Stimulated activated CD4-positive, alpha-beta T cell treated with anti-CD3 and anti-CD28 coated beads, Interleukin-2, amount 100 ng/mL, for 24 hours (primary cell): ENCODE measurements around the gene NPC2.

Source experiments
- DNase-seq, 2 donors: peaks; one replicate each; pipeline ENCODE4 v3.0.0-alpha.2; 2020

NPC2 gene

DNA sequence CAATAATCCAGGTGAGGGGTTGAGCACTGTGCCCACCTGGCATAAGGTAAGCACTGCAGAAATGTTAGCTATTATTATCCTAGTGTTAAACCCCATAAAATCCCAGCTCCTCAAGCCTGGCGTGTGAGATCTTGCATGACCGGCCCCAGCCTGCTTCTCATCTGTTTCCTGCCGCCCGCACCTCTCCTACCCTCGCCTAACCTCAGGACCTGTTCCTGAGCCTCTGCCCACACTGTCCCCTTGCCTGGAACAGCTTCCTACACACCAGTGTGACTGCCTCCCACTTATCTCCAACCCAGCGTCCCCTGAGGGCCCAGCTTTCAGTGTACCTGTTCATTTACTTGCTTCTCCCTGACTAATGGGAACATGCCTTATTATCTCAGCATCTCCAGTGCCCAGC is 25.1 kb upstream of the NPC2 start:
- DNase-seq = no peak

DNA sequence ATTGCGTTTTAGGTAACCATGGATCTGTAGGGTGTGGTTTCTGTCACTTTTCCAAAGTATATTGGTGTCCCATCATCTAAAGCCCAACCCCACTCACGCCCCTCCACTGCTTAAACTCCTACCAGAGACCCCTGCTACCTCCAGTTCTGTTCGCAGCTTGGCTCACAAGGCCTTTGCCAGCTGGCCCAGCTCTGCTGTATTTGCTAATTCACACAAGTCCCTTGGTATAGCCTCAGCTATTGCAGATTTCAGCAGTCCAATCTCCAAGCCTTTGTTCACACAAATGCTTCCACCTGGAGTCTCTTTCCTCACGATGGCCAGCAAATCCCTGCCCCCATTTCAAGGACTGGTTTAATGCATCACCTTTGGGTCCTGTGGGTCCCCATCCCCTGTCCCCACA is 24.6 kb upstream of the NPC2 start:
- DNase-seq = no peak

DNA sequence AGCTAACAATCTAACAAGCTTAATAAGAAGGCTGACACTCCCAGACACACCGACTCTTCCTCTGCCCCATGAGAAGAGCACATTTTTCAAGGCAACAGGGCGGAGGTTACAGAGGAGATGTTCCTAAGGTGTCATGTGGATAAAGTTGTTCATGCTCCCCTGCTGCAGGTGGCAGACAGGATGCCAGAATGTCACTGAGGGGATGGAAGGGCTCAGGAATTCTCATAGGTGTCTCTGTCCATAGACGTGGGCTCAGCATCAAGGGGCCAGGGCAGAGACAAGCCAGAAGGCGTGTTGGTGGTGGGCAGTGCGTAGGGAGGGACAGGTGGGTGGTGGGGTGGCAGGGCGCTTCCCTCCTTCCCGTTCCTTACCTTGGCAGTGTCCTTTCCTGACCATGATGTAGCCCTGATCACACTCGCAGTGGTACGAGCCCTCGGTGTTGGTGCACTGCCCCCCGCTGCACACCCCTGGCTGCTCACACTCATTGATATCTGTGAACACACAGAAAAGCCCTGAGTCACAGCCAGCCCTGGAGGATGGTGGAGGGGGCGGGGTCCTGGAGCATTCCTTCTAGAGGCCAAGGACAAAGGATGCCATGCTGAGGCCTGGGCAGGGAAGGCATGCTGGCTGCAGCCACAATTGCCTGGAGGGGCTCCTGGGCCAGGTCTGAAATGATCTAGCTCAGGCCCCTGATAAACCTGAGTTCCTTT is 23.5 kb upstream of the NPC2 start:
- no peak for DNase-seq

DNA sequence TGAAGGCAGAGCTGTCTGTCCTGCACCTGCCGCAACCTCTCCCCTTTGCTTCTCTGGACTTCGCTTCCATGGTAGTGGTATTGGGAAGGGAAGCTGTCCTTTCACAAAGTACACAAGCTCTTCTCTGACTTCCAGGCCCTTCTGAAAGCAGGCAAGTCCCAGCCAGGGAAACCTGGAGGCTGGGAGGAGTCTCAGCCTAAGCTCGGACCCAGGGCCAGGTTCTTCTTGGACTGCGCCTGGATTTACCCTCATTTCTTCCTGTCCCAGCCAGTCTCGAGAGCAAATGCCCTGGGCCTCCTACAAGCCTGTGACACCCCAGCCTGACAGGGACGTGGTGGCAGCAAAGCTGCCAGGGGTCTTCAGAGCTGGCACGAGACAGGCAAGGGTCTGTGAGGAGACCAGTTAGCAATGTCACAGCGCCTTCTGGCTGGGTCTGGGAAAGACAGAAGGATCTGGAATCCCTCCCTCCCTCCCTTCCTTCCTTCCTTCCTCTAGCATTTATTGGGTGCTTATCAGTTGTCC is 22.8 kb upstream of the NPC2 start:
- DNase-seq = no peak

DNA sequence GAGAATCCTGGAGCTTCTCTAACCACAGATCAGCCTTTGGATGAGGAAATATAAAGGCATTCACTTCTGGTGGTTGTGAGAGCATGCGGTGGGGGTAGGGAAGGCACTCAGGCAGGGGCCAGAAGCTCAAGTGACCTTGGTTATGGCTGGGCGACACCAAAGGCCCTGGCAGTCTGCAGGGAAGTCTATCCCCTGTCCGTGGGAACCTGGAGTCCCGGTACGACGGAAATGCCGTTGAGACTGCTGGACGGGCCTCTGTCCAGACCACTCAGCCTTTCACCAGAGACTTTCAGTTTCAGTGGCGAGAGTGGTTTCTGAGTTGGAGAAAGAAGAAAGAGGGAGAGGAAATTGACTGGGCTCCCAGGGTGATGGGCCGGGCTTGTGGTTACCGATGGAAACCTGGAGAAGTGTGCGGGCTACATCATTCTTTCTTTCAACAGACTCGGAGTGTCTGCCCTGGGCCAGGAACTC is 21.4 kb upstream of the NPC2 start:
- DNase-seq = peak in 1 of 2 donors; percentile 37

DNA sequence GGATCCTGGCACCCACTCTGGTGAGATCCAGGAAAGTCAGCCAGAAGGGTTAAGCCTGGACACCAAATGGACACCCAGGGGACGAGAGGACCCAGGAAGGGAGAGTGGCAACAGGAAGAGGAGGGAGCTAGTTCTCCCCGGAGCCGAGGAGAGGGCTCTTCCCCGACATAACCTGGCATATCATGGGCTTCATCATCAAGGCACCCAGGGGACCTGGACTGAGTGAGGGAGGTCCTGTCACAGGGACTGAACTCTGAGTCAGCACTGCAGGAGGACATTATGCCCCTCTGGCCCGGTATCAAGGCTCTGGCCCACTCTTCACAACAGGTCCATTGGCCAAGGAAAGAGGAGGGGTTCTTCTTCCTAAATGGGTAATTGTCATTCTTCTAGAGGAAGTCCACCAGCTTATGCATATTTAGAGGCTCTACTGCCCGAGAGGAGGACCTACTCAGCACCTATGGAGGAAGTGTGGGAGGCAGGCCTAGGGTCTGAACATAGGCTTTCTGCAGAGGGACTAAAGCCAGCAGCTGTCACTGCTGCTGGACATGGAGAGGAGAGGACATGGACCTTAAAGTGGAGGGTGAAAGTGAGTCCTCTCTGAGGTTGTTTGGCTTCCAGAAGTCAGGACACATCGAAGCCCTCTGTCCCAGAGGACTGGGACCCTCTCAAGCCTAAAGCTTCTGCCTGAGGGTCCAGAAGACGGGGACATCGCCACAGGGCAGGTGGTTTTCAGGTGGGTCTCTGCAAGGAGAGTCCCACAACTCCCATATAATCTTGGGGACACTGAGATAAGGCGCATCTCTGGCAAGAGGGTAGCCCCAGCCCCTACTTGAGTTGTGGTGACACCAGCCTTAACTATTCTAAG is 19.1 kb upstream of the NPC2 start:
- no peak for DNase-seq

DNA sequence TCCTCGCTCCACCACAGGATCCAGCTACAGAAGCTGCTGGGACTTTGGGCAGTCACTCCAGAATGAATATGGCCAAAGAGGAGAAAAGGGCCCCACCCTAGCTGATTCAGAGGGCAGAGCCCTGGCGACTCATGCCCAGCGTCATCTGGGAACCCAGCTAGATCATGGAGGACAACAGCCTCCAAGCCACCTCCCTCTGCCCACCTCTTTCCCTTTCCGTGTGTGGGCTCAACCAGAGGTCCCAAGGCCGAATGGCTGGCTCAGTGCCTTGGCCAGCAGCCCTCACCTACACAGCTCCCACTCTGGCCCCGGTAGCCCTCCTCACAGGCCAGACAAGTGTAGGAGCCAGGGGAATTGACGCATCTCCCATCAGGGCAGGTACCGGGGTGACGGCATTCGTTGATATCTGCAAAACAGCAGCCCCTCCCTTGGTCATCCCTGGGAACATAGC is 17.9 kb upstream of the NPC2 start:
- no peak for DNase-seq

DNA sequence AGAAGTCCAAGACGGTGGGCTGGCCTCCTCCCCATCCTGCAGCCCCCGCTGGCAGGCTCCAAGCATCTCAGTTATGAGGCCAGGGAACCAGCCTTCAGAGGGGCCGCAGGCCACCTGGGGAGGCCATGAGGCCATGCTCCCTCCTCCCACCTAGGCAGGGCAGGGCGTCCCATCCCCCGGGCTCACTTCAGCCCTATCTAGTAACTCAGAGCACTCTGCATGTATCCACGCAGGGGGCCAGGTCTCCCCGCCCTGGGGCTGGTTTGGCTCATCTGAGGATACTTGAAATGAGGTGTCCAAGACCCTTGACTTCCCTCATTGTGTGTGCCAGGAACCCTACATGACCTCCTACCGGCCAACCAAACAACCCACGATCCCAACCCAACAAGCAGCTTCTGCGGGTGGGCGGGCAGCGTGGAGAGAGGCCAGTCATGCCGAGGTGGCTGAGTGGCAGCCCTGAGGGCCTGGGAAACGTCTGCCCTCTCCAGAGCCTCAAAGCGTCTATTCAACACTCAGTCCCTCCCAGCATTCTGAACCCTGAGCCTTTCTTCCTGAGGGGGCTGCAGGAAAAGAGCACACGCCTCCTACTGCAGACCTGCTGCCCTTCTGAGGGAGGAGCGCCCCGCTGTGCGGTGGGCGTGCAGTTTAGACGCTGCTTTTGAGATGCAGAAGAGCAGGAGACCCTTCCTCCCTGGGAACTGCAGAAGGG is 17.3 kb upstream of the NPC2 start:
- no peak for DNase-seq

DNA sequence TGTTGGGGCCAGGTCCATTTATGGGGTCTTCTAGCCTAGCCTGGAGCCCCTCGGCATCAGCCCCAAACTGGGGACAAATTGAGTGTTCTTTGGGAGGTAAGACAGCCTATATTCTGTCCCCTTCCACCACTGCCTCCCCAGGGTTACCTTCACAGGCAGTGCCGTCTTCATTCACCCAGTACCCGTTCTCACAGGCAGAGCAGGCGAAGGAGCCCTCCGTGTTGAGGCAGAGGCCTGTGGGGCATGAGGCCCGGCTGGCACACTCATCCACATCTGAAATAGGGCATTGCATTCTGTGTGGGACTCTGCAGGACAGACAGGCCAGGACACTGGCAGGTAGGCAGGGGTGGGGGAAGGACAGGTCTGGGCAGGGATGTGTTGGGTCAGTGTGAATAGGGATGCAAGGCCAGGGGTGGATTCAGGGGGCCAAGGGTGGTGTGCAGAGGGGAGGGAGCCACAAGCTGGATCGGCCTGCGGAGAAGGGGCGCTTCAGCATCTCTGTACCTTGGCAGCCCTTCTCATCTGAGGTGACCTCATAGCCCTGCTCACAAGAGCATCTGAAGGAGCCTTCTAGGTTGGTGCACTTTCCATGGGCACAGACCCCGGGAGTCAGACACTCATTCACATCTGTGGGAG is 16.6 kb upstream of the NPC2 start:
- no peak for DNase-seq

DNA sequence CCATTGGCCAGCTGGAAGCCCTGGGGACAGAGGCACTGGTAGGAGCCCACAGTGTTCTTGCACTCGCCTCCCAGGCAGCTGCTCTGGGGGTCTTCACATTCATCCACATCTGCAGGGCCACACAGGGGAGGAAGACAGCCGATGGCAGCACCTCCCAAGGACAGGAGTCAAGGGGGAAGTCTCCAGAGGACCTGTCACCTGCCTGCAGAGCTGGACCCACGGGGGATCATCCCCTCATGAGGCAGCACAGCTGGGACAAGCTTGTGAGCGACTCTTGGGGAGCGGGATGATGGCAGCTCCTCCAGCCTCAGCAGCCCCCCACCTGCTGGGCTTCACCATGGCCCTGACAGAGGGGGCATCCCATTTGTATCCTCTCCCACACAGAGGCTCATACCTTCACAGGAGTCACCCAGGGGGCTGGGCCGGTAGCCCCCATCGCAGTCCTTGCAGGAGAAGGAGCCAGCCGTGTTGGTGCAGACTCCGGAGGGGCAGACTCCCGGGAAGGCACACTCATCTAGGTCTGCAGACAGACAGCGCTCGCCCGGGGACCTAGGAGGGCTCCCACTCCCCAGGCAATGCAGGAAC is 15.8 kb upstream of the NPC2 start:
- DNase-seq = no peak

DNA sequence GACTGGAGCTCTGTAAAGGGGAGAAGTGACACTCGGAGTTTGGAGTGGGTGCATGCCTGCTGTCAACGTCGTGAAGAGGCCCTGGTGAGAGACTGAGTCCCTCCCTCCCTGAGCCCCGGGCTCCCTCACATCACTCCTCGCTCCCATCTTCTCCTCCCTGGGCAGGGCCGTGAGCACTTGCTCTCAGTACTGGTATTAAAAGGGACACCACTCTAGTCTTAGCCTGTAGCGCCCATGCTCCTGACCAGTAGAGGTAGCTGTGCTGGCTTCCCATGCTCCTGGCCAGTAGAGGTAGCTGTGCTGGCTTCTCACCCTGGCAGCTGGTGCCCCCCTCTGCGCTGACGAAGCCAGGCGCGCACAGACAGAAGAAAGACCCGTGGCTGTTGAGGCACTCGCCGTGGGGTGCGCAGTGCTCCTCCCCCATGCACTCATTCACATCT is 15.2 kb upstream of the NPC2 start:
- DNase-seq = no peak

DNA sequence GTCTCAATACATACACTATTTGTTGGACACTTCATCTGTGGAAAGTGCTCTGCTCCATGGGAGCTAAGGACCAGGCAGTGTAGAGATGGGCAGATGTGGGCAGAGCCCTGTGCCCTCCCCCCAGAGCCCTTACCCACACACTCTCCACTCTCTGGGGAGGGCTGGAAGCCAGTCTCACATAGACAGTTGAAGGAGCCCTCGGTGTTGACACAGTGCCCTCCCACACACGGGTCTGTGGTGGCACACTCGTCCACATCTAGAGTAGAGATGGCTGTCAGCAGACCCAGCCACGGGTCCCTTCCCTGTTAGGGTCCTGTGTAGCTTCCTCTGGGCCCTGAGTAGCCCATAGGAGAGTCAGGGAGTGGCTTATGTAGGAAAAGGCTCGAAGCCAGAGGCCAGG is 14.7 kb upstream of the NPC2 start:
- no peak for DNase-seq

DNA sequence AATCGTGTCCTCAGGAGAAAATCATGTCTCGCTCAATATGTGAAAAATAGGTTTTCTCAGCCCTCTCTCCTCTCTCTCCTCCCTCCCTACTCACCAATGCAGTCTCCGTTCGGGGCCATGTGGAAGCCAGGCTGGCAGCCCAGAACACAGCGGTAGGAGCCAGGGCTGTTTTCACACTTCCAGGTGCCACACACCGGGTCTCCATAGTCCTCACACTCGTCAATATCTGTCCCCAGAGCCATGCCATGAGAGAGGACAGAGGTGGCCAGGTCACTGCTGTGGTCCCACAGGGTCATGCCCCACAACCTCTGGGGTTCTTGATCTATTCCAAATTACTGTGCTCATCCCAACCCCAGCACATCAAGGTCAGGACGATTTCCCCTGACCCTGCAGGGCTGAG is 14.0 kb upstream of the NPC2 start:
- DNase-seq = no peak

DNA sequence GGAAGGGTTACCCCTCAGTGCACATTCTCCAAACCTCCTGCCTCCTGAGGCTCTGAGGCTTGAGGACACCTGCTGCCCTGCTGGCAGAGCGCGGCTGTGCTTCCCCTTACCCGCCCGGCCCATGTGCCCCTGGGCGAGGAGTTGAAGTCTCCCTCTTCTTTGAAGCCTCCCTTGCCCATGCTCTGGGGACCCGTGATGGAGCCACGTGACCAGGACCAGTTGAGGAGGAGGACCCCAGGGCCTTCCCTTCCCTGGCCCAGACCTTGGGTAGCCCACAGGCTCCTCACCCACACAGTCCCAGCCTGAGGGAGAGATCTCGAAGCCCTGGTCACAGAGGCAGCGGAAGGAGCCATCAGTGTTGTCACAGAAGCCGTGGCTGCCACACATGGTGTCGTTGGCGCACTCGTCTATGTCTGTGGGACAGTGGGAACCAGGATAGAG is 13.3 kb upstream of the NPC2 start:
- DNase-seq = no peak

DNA sequence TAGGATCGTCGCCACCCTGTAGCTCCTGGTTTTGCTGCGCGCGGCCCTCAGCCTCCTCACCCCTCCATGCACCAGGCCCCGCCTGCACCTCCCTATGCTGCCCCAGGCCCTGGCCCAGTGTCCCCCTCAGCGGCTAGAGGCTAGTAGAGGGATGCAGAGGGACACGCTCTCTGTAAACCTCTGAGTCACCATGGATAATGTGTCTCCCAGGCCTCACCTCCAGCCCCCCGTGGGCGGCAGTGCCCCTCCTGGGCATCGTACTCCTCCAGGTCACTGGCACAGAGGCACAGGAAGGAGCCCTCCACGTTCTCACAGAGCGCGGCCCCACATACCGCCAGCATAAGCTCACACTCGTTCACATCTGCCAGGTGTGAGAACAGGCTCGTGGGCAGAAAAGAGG is 12.7 kb upstream of the NPC2 start:
- DNase-seq = no peak

DNA sequence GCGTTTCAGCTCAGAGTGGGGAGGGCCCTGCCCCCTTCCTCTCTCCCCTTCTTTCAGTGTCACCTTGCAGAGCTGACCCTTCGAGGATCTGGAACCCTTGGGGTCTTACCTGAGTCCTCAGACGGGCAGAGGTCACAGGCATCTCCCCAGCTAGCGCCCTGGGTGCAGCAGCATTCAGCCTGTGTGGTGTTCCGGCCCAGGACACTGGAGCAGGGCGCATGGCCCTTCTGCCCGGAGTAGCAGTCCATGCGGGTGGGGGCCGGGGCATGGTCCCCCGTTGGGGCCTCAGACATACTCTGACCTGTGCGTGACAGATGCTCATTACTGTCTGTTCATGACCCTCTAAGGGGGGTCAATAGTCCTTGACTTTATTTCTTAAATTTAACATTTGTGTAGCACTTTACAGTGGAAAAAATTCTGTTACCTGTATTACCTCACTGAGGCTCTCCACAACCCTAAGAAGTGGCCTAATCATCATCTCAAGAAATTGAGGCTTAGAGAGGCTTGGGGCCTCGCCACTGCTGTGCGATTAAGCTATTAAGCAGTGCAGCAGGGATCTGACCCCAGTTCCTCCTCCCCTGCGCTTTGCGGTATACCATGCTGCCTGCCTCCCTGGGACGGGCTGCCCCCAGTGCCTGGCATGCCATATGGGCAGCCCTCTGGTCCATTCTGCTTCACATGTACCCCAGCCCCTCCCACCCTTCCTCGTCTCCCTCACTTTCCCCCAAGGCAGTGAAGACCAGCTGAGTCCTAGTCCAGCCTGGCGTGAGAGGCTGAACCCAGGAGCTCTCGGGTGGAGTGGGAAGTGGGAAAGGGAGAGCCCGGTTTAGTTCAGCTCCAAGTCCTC is 12.0 kb upstream of the NPC2 start:
- no peak for DNase-seq

DNA sequence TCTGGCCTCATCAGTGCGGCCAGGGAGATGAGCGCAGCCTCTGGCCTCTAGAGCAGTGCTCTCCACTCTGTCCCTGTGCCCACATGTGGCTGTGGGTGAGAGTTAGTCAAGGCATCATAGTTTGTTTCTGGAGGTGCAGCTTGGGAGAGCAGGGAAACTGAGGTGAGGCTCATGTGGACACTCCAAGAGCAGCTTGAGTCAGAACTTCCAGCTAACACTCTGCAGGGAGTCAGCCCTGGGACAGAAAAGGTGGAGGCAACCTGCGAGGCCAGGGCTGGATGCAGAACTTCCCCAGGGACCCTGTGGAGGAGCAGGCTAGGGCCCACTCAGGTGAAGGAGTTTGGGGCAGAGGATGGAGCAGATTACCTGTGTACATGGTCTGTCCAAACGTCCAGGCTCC is 11.3 kb upstream of the NPC2 start:
- no peak for DNase-seq

DNA sequence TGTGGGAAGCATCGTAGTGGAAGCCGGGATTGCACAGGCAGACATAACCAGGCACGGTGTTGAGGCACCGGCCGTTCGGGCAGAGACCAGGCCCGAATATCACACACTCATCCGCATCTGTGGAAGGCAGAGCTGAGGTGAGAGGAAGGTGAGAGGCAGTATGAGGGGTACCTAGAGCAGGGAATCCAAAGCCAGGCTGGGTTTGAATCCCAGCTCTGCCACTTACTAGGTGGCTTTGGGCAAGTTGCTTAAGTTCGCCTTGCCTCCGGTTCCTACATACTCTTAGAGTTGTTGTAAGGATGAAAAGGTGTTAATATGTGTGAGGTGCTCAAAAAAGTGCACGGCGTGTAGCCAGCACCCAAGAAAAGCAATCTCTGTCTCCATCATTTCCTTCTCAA is 10.8 kb upstream of the NPC2 start:
- DNase-seq = no peak

DNA sequence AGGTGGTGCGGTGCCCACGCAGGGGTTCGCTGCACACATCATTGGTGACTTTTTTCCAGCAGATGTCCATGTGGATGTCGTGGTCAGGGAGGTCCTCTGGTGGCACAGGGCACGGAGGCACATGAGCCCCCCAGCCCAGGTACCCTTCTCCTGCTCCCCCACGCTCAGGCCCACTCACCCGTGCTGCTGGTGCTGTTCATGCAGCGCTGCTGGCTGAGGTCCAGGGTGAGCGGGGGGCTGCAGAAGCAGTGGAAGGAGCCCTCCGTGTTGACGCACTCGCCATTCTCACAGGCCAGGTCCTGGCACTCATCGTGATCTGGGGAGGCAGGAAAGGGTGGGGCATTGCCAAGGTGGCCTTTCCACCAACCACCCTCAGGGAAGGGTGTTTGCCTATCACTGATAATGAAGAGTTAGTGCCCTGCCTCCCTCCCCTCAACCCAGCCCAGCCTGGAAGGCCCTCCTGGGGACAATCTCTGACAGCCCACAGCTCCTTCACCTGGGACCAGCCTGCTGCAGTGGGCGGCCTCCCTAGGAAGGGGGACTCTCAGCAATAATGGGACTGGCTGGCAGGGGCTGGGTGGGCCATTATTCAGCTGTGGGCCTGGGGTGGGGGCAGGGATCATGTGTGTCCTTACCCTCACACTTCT is 10.3 kb upstream of the NPC2 start:
- DNase-seq = no peak

DNA sequence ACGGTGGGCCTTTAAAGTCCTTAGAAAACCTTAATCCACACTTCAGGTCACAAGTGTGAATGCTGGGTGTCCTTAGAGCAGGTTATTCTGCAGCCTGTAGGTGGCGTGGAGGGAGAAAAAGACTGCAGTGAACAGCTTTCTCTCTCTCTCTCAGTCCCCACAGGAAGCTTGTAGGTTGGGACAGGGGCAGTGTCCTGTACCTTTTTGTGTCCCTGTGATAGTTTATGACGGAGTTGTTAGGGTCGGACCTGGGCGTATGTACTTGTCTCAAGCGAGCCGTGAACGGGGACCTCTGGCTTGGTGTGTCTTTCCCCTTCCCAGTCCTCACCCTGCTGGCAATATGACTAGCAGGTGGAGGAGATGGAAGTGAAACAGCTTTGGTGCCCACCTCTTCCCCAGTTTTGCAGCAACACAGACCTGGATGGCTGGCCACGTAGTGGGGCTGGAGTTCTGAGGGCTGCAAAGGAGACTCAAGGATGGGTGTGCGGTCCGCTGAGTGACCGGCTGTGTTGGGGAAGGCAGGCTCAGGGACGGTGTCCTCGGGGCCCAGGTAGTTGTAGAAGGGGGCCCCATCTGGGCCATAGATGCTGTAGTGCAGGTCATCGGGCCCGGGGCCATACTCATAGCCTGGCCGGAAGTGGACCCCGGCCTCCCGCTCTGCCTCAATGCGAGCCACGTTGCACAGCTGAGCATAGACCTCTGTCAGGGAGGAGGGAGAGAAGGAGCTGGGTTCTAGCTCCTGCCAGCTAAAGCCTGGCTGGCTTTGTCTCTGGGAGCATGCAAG is 9.3 kb upstream of the NPC2 start:
- no peak for DNase-seq
